NCI-H1436 treated with DMSO at 0.1 percent for 48 hours (cell line): Measurements from ENCODE around the gene PPP2R2C.

Source experiments
- DNase-seq: peaks from one replicate; lab custom pipeline; 2025; lab: John Stamatoyannopoulos, UW

PPP2R2C gene

DNA sequence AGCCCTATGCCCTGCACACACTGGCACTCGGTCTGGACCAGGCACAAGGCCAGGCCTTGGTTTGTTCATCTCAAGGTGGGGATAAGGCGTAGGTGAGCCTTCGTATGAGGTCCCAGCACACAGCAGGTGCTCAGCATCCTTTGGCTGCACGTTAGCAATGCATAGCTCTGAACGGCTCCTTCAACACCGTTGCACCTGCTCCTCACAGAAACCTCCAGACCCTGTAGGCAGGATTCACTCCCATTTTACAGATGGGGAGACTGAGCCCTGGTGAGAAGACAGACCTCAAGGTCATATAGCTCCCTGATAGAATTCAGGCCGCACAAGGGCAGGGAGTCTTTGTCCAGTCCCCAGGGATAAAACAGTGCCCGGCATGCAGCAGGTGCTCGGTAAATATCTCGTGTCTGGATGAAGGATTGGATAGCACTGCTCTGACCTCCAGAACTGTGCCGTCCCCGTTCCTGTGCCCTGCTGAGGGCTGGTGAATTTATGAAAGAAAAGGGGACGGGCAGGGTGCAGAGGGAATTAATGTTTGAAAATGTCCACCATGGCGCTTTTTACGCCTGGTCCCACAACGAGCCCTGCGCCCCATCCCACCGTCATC lies 2.4 kb downstream of the PPP2R2C start:
- DNase-seq, result no peak

DNA sequence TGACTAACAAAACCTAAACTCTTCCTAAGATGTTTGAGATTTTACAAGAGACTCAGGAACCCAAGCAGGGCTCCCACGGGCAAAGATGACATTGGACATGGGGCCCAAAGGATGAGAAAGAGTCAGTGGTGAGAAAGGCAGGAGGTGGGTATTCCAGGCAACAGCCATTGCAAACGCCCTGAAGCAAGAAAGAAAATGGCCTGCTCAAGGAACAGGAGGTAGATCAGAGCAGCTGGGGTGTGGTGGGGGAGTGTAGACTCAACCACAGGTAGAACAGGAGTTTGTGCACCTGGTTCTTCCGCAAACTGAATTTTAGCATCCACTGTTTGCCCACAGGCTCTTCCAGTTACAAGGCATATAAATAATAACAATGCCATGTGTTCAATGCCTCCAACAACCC lies 3.3 kb downstream of the PPP2R2C start:
- DNase-seq, result no peak

DNA sequence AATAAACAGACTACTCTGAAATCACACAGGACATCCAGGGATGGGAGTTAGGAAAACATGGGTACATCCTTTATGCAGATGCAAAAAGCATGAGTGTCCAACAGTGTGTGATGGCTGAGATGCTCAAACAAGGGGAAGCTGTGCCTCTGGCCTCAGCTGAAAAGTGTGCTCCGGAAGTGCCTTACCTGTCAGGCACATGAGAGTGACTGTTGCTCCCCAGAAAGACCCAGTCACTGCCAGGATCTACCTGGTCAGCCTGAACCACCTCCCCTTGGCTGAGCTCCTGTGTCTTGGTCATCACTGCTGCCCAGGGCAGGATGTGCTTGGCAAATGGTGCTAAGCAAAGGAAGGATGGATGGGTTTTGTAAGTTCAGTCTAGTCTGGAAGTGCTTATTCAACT lies 4.0 kb downstream of the PPP2R2C start:
- no peak for DNase-seq

DNA sequence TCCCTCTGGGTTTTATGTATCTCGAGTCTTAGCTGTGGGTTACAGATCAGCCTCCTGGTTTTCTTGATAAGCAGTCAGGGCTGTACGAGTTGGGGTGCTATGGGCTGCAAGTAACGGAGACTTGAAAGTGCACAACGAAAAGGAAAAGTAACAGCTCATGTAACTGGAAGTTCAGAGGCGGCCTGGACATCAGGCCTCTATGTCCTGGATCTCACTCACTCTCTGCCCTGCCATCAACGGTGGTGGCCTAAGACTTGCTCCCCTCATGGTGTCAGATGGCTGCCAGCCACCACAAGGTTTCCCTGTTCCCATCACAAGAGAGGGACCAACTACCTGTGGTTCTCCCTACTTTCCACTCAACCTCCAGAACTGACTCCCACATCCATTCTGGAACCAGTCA lies 4.8 kb downstream of the PPP2R2C start:
- DNase-seq, result no peak

DNA sequence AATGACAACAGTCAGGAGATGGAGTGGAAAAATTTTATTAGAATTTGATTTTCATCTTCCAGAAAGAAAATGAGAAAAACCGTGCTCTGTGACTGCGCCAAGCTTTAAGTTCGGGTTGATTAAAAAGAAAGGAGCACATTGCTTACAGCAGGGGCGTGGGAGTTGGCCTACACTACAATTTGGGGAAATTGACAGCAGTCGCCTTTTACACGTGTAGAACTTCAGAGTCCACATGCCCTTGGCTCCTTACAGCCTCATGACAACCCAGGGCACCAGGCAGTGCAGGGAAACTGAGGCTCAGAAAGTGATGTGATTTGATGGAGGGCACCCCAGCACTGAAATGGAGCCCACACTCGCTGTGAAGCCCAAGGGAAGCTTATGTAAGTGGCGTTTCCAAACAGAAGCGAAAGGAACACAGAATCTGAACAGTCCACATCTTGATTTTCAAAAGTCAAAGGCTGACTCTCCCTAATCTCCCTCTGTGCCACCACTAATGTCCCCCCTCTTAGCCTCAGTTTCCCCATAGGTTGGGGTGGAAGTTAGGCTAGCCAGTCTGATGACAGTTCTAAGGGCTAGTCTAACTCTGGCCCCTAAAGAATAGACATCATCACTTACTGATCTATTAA lies 5.5 kb downstream of the PPP2R2C start:
- no peak for DNase-seq

DNA sequence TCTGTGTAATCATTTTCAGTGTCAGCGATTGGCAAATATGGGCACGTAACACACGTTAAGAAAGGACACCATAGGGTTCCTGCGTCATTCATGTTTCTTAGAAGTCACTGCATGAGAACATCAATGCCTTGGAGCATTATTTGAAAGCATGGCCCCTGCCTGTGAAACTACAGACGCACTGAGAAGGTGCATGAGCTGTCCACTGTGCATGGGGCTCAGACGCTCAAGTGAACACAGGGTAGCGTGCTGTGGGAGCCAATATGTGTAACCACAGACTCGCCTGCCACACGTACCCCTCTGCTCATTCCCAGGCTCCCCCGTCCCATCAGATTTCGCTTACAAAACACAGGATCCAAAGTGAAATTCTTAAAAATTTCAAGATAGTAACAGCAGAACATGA lies 6.5 kb downstream of the PPP2R2C start:
- no peak for DNase-seq

DNA sequence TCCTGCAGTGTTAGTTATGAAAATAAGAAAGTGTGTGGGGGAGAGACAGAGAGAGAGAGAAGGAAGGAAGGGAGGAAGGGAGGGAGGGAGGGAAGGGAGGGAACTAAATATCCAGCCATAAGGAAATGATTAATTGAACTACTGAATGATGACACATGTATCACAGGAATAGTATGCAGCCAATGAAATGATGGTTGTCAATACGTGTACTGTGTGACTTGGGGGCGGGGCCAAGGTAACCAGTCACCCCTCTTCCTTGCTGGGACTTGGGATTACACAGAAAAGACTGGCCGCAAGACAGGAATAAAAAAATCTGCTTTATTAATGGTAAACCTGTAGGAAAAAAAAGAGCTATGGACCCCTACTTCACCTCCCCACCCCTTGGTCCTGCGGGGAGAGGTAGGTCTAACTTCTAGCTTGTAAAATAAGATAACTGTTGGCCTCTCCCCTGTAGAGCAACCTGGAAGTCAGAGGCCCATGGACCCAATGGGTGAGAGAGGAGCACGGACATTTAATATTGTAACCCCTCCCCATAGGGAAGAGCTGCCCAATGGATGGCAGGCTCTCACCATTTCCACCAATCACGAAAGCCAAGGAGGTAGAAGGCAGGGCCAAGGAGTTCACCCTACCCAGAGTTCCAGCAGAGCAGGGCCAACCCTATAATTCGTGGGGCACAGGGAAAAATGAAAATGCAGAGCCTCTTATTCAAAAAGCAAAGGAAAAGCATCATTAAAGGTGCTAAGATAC lies 7.4 kb downstream of the PPP2R2C start:
- DNase-seq, result no peak

DNA sequence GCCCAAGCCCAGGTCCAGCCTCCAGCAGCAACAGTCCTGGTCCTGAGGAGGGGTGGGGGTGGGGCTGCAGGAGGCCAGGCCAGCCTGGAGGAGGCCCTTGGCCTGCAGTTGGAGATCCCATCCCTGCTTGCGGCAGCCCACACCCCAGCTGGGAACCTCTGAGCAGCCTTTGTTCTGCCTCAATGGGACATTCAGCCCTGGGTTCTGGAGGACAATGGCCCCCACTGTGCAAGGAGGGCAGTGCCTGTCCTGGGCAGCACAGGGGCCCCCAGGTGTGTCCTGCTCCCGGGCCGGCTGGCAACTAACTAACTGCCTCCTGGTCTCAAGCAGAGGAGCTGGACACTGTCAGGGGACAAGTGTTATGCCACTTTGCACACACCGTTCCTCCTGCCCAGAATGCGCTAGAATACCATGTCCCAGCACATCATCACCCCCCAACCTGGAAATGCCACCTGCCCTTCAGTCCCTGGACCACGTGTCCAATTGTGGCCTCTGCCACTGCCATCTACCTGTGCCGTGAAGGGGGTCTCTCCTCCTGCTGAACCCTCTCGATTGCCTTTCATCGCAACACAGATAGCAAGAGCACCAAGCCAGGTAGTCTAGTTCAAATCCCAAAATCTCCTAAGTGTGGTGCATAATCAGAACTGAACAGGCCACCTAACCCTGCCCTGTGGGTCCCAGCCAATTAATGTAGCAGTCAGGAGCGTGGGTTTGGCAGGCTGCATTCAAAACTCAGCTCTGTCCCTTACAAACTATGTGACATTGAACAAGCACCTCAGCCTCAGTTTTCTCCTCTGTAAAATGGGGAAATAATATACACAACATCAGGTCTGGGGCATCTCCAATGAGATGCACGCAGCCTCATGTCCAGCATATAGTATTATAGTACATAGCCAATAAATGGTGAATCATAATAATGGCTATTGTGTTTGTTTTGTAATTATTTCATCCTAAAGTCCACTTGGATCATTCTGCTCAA lies 8.8 kb downstream of the PPP2R2C start:
- DNase-seq, result no peak

DNA sequence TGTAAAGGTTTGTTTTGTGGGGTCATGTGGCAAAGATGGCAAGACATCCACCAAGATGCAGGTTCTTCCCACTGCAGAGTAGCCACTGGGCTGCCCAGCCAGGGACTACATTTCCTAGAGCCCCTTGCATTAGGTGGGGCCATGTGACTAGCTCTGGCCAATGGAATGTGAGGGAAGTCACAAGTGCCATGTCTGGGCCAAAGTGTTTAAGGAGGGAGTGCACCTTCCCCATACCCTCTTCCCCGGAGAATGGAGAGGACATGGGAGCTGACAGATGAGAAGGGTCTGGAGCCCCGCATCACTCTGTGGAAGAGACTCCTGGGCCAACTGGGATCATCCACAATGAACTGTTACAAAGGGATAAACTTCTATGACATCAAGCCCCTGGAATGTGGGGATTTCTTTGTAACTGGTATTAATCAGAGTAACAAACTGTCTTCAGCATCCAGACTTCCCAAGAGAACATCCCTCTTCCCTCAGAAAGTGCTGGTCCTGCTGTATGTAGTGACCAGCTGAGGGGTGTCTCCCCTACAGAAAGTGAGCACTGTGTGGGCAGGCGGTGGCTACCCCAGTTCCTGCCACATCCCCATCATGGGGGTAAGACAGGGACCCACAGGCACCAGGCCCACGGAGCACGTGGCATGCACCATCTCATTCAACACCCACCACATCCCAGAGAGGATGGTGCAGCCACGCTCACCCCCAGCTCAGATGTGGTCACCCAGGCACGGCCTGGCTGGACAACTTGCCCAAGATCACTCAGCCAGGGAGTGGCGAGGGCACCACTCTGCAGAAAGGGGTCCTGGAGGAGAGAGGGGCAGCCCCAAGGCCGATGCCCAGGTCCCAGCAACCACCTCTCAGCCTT lies 10.9 kb downstream of the PPP2R2C start:
- DNase-seq, result no peak

DNA sequence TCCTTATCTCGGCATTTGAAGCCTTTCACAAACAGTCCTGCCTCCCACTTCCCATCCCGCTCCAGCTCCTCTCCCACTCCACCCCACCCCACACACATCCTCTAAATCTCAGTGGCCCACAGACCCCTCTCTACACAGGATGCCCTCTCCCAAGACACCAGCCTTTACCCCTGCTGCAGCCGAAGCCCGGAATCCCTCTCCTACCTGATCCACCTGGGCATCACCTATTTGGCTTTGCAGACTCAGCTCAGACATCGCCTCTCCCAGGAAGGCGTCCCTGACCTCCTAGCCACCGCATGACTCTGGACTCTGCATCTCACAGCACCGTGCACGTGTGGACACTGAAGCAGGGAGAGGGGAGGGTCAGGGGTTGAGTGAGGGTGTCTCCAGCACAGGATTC lies 11.5 kb downstream of the PPP2R2C start:
- DNase-seq, result no peak

DNA sequence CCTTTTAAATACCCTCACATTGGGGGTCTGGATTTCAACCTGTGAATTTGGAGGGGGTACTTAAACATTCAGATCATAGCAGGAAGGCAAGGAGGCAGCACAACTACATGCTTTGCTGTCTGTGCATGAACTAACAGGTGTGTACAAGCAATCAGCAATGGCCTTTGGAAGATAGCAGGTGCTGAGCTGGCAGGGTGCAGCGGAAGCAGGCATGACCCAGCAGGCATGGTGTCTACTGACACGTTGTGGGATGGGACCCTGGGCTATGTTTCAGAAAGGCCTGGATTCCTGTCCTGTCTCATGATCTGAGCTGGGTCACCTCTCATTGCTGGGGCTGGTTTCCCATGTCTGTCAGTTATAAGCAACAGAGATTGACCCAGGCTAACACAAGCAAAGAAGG lies 13.9 kb downstream of the PPP2R2C start:
- DNase-seq, result no peak

DNA sequence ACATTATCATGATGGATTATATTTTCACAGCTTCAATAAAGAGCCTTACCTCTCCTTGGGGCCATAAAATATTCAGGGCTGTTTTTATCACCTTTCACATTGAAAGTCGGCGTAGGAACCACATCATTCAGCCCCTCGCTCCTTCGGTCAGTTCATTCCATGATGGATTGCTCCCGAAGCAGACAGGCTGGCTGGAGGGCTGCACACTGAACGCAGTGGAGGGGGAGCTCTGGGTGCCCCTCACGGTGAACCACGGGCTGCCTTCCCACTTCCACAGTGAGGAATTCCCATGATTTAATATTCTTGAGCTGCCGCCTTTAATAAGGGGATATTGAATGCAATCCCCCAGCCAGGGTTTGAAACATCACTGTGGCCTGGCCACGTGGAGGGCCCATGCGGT lies 16.0 kb downstream of the PPP2R2C start:
- no peak for DNase-seq

DNA sequence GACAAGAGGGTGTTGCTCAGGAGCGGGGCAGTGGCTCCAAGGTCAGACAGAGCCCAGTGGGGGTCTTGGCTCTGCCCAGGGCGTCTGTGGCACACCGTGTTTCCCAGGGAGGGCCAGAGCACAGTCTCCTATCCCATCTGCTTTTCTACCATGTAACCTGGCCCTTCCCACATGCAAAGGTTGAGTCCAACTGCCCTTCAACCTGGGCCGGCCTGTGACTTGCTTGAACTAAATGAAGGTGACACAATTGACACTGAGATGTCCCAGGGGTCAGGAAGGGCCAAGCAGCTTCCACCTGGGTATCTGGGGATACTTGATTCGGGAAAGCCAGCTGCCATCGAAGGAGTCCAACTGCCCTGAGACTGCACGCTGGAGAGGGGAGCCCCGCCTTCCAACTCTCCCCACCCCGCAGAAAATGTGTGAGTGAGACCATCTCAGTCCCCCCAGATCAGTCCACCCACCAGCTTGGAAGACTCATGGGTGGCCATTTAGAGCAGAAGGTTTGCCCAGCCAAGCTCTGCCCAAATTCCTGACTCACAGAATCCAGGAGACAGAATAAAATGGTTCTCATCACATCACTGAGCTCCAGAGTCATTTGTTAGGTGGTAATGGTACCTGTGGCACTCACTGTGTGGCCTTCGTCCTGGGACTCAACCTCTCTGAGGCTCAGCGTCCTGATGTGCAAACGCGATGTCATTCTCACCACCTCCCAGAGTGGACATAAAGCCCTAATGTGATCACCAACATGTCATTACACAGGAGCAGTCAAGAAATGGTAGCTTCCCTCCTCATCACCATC lies 18.1 kb downstream of the PPP2R2C start:
- no peak for DNase-seq

DNA sequence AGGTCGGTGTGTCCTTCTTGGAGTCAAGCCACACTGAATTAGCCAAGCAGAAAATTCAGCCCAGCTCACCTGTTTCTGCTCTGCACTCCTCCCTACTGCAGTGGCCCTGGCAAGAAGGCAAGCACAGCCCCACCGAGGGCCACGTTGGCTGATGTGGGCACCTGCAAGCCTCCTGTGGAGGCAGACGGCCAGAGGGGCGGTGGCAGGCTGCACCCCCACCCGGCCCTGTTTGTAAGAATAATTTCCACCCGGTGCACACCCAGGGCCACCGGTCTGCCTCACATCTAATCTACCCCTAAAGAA lies 18.8 kb downstream of the PPP2R2C start:
- DNase-seq, result no peak

DNA sequence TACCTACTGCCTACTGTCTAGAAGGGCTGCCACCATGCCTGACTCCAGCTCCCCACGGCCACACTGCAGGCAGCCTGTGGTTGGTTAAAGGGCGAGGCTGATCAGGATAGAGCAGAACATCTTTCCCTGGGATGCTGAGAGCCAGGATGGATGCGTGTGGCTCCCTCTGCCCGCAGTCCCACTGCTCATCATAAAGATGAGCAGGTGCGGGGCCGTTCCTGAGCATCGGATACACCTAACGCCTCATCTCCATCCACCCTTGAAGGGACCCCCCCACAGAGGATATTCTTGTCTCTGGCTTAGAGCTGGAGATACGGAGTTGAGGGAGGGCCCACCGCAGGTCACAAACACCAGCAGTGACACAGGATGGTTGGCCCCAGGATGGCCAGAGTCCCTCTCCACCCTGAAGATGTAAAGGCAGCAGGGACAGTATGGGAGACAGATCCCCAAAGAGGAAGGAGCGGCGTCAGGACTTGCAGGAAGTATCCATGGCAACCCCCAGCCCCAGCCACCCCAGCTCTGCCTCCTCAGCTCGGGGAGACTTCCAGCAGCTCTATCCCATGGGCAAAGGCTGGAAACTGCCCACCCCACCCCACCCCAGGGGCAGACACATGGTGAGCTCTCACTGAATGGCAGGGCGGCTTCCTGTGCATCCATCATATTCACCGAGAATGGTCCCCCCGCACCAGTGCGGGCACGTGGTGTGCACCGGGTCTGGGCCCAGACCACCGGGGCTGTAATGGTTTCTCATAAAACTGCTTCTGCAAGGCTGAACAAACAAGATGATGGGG lies 19.3 kb downstream of the PPP2R2C start:
- DNase-seq, result no peak

DNA sequence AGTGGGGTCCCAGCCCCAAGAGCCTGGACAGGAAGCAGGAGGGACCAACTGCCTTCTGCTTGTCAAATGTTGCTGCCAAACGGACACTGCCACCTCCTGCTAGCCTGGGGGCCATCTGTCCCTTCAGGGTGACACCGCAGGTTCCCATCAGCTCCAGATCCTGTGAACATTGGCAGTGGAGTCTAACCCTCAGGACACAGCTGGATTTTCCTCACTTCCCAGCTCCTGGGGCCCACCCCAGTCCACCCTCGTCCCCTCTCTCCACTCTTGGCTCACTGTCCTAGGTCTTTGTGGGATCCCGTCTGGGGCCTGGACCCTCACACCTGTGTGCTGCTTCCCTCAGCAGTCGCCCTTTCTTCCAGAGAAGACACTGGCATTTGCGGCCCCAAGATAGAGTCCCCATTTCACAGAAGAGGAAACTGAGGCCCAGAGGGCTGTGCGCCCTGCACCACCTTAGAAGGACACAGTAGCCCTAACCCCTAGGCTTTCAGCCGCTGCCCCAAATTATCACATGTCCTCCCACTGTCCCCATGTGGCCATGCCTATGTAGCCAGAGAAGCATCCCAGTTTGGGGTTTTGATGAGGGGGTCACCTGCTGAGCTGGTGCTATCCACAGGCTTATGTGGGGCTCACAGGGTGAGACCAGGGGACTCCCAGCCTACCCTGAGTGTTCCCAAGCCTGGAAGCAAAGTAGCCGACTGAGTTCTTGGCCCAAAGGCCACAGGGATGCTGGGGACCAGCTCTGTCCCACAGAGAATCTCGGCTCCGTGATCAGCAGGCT lies 20.1 kb downstream of the PPP2R2C start:
- DNase-seq, result no peak

DNA sequence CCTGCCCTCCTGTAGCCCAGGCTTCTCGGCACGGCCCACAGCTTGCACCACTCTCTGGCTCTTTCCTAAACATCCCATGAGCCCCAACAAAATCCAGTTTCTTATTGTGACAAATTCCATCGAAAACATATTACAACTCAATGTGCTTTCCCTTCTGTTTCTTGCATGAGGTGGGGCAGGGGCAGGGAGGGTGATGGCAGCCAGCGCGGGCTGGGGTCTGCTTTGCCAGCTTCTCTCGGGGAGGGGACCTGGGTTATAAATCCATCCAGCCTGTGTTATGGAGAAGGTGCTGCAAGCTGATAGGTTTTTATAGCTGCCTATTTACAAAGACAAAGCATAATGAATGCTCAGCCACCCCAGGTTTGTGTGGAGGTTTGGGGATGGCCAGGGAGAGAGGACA lies 21.1 kb downstream of the PPP2R2C start:
- no peak for DNase-seq

DNA sequence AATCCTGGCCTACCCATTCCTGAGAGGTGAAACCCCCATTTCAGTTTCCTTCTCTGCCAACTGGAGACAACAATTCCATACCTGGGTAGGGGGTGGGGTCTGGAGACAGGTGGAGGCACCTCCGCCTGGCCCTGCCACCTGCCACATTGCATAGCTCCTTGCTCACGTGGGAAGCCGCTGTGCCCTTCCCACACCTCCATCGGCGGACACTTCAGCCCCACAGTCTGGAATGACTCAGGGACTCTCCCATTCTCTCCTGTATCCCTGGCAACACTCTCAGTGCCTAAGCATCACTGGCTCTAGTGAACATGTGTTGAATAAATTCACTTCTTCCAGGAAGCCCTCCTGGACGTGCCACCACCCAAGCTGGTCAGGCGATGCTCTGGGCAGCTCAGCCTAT lies 21.7 kb downstream of the PPP2R2C start:
- DNase-seq, result no peak

DNA sequence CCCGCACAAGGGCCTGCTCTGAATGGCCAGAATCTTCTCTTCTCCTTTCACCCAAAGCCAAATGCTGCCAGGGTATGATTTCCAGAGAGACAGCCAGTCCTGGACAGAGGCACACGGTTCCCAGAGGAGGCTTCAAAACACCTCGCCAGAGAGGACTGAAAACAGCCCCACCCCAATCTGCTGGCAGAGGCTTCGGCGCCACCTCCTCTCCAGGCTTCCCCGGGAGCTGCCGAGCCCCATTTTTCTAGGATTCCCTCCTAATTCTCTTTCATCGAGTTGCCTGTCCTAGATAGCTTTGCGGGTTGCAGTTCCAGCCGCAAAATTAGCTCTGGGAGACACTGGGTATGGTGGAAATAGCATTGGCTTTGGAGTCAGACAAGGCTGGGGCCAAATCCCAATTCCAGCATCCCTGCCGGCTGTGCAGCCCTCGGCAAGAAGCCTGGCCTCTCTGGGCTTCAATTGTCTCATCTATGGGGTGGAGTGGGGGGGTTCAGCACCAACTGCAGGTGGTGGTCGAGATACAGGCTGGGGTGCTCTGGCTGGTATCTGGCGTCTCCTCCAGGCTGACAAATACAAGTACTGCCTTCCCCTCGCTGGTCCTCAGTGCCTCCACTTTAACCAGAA lies 22.6 kb downstream of the PPP2R2C start:
- DNase-seq, result no peak
